Right ventricle myocardium superior (tissue), 1 donor: ENCODE measurements around the gene TDRD9. TPM values are rescaled to one million over a fixed set of nuclear protein-coding genes. Genes with fewer than 3 reads are reported as not detected.
A peak's percentile ranks its signal among the peaks of the same experiment; 100 is the strongest.

Source experiments
- ATAC-seq: fragments of 200-7000 bp; cut with Tn5 transposase; one replicate; pipeline ENCODE4 v1.9.1; 2020; ENCODE audit warnings: mild to moderate bottlenecking; ENCODE audit not compliant: poor library complexity
- DNase-seq: peaks from one replicate; pipeline ENCODE4 v3.0.0-alpha.2; 2020
- intact Hi-C: fragments of 100-400 bp; cut with DNase I; formaldehyde crosslinking; loops from one replicate; pipeline ENCODE4 v1.11.2; 2022
- total RNA-seq: library from RNA; stranded (reverse); fragmentation: NEBNext Ultra II Directional; extraction: Animal tissue kit (Norgen Biotek cat#: 25700); gene quantifications from one replicate; pipeline ENCODE4 v1.2.1, GENCODE V29; 2021
- donor health status: DM: no; HTN: yes; CAD: no; lungs with severe emphysema.

Gene TDRD9
- total RNA-seq, 1 donor from 2014 or later: 2.7 TPM

- intact Hi-C loops: no loop called here
- ATAC-seq (no peak), DNase-seq (no peak)
These were observed 165.9 kb downstream of the TDRD9 start for GRCh38 chr14:104094056-104094708.

- DNase-seq: peak; percentile 71
- ATAC-seq: peak; percentile 64
- intact Hi-C loops: no loop called here
These were observed 166.6 kb downstream of the TDRD9 start for GRCh38 chr14:104094709-104095425.

GRCh38 chr14:104095426-104096310 is 167.4 kb downstream of the TDRD9 start:
- DNase-seq: peak; percentile 32

GRCh38 chr14:104096318-104096717 is 168.1 kb downstream of the TDRD9 start:
- intact Hi-C loops: no loop called here
- DNase-seq: no peak
- no peak for ATAC-seq

More at GRCh38 chr14:104095426-104096310, 167.4 kb downstream of the TDRD9 start:
- no peak for ATAC-seq
- intact Hi-C loops: no loop called here

DNA sequence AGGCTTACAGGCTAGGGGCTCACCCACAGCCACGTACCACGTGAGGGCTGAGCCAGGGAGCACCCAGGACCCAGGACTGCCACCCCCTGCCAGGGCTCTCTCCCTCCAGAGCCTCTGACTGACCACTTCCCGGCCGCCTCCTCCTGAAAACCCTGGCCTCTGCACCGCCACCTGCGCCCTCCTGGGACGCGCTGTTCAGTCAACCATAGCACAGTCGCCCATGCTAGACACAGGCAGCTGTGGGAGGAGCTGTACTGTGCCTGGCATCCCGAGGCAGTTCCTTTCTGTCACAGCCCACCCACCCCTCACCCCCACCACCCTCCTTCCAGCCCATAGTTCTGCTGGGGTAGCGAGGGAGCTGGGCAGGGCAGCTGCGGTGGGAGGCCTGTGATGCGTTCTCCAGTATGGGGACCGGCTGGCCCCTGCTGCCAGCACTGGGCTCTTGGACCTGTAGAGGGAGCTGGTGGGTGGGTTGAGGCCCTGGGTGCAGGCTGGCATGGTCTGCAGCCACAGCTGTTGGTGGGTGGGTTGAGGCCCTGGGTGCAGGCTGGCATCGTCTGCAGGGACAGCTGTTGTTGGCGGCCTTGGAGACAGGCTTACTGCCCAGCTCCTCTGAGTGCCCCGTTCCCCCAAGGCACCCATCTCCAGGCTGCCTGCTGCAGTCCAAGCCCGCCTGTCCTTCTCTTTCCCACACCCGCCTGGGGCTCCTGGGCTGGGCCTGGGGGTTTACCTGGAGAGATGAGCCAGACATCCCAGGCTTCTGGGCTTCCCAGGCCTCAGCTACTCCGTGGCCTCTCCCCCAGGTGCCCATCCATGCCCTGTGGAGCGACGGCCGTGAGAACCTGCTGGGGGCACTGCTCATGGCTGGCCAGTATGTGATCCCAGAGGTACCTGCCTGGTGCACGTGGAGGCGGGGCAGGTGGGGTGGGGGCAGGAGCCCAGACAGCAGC is 168.8 kb downstream of the TDRD9 start:
- DNase-seq (peak; percentile 23), ATAC-seq (no peak)
- intact Hi-C loops: no loop called here

DNA sequence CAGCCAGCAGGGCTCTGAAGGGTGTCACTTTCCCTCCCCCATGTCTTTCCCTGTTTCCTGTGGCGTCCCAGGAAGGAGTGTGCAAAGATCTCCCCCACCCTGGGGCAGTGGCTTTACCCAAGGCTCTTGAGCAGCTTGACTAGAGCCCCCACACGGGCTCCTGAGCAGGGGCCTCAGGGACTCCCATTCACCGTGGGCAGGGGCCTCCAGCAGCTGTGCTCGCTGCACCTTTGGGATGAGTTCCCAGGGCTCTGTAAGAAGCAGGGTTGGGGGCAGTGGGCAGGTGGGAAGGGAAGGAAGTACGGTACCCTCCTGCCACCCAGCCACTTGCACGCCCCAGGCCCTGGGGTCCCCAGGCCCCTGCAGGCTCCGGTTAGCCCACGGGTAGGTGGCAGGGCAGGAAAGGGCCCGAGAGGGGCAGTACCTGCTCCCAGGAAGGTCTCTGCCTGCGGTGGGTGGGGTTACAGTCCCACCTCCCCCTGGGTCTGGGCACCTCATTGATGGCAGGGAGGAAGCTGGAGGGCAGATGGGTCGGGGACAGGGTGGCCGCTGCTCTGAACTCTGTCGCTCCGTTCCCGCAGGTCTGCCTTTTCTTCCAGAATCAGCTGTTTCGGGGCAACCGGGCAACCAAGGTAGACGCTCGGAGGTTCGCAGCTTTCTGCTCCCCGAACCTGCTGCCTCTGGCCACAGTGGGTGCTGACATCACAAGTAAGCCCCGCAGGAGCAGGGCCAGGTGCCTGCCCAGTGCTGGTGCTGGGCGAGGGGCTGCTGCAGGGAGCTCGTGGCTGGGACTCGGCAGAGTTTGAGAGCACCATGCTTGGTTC is 170.2 kb downstream of the TDRD9 start:
- DNase-seq (peak; percentile 26), ATAC-seq (no peak)
- intact Hi-C loops: no loop called here

DNA sequence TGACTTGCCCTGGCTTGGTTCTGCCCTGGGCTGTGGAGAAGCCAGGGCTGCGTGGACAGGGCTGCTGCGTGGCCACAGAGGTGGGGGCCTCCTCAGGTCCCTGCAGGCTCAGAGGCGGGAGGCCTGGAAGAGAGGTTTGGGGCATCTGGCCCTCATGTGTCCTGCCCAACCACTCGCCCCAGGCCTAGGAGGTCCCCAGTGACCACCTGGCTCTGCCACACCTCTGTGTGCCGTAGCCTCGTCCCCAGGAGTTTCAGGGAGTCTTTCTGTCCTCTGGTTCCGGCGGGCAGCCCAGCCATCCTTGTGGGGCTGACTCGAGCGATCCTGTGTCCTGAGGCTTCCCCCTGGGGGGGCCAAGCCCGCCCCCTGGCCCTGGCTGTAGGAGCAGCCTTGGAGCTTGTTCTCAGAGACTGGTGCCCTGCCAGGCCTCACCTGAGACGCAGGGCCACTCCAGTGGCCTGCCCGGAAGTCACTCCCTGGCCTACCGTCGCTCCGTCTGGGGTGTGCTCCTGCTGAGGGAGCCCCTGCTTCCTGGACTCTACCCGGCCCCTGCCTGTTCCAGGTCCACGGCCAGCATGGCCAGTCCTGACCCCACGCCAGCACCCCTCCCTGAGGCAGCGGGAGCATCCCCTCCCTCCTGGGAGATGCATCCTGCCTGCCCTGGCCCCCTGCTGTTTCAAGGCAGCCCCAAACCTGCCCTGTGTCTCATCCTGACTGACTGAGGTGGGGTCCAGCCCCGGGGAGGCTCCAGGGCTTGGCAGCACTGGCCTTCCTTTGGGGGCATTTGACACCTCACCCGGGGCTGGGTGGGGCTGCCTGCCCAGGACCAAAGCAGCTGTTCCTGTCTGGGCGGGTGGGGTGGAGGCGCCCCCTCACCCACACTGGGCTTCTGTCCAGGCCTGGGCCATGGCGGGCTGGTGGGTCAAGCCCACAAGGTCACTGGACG is 171.1 kb downstream of the TDRD9 start:
- peak; percentile 30 for DNase-seq
- no peak for ATAC-seq
- intact Hi-C loops: no loop called here

DNA sequence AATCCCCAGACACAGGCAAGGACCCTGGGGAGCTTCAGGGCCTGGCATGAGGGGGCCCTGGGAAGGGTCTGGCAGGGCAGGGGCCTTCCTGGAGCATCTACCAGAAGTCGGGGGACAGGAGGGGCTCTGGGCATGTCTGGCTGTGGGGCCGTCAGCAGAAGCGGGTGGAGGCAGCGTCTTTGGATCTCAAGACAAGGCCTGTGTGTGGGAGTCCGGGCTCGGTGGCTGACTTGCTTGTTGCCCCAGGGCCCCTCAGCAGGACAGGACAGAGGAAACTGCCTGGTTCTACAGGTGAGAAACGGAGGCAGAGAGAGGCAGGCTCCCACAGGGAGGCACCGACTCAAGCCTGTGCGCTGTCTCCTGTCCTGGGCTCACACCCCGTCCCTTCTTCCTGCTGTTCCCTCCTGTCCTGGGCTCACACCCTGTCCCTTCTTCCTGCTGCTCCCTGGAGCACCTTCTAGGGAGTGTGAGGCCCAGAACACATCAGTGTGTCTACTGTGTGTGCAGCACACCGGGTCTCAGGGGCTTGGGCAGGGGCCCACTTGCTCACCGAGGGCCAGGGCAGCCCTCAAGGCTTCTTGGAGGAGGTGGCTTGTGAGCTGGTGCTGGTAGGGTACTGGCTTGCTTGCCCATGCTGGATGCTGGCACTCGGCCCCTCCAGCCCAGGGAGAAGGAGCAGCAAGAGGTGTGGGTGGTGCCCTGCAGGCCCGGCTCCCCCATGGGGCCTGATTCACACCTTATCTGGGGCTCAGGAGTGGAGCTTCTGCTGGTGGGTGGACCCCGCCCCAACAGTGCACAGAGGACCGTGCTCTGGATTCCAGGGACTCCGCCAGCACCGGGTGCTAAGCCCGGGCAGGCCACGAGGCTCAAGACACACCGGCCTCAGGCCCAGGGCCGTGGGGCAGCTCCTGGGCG is 172.2 kb downstream of the TDRD9 start:
- intact Hi-C loops: no loop called here
- DNase-seq: peak; percentile 29
- ATAC-seq: no peak

GRCh38 chr14:104101086-104101621 is 172.9 kb downstream of the TDRD9 start:
- ATAC-seq (no peak), DNase-seq (peak; percentile 37)
- intact Hi-C loops: no loop called here

DNA sequence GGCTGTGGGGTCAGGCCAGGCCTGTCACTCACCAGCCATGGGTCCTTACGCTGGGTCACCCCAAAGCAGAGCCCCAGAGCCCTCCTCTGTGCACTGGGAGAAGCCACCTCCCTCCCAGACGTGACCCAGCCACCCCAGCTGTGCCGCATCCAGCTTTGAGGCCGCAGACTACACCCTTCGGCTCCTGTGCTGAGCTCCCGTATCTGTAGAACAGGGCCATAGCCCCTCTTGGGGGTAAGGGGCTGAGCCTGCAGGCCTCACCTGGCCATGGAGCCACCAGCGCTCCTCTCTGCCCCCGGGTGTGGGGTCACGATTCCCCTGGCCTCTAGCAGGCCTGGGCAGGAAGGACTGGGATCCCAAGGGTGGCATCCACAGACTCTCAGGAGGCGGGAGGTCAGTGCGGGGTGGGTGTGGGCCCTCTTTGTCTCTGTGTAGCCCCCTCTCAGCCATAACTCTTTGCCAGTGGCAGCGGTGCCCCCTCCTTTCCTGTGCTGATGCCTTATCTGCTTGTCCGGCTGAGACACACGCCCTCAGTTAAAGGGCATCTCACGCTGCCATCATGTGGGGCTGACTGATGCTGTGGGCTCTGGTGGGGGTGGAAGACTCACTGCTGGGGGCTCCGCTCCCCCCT is 173.5 kb downstream of the TDRD9 start:
- intact Hi-C loops: no loop called here
- DNase-seq (no peak), ATAC-seq (no peak)

Other genes starting within 250 kb of the TDRD9 start
- 2.6 TPM for gene XRCC3, start 213.0 kb upstream of the TDRD9 start, total RNA-seq
- gene ZFYVE21, start 212.6 kb upstream of the TDRD9 start, total RNA-seq: 46.2 TPM
- 107 TPM for gene PPP1R13B, start 80.9 kb upstream of the TDRD9 start, total RNA-seq
- gene RD3L, start 14.1 kb downstream of the TDRD9 start, total RNA-seq: 26.4 TPM
- gene ASPG, start 157.2 kb downstream of the TDRD9 start, total RNA-seq: 44.1 TPM
- gene KIF26A, start 210.1 kb downstream of the TDRD9 start, total RNA-seq: 6.3 TPM